Left hindlimb (tissue), 1 donor: Measurements from ENCODE around the gene NCKAP5.

ENCODE experiments used
- DNase-seq: peaks from one replicate; pipeline ENCODE4 v3.0.0-alpha.2; 2018

The NCKAP5 gene

GRCh38 chr2:132780651-132781050, 787.6 kb downstream of the NCKAP5 start:
- no peak for DNase-seq

- no peak for DNase-seq
Observed at GRCh38 chr2:132779206-132779721, 789.0 kb downstream of the NCKAP5 start.

GRCh38 chr2:132776287-132776686, 792.0 kb downstream of the NCKAP5 start:
- no peak for DNase-seq

- no peak for DNase-seq
Observed at GRCh38 chr2:132774189-132774588, 794.1 kb downstream of the NCKAP5 start.

GRCh38 chr2:132773331-132773730, 794.9 kb downstream of the NCKAP5 start:
- no peak for DNase-seq

GRCh38 chr2:132772340-132772739, 795.9 kb downstream of the NCKAP5 start:
- DNase-seq: no peak

- DNase-seq: no peak
Observed at GRCh38 chr2:132766573-132766972, 801.7 kb downstream of the NCKAP5 start.

GRCh38 chr2:132761437-132761836, 806.8 kb downstream of the NCKAP5 start:
- no peak for DNase-seq

GRCh38 chr2:132760971-132761370, 807.3 kb downstream of the NCKAP5 start:
- DNase-seq: no peak

GRCh38 chr2:132760405-132760804, 807.9 kb downstream of the NCKAP5 start:
- no peak for DNase-seq

GRCh38 chr2:132758995-132759394, 809.3 kb downstream of the NCKAP5 start:
- DNase-seq: no peak

GRCh38 chr2:132757676-132758075, 810.6 kb downstream of the NCKAP5 start:
- no peak for DNase-seq

GRCh38 chr2:132757002-132757589, 811.2 kb downstream of the NCKAP5 start:
- no peak for DNase-seq

- no peak for DNase-seq
Observed at GRCh38 chr2:132754867-132755472, 813.3 kb downstream of the NCKAP5 start.

GRCh38 chr2:132754392-132754791, 813.9 kb downstream of the NCKAP5 start:
- no peak for DNase-seq

- no peak for DNase-seq
Observed at GRCh38 chr2:132752421-132753206, 815.6 kb downstream of the NCKAP5 start.

- no peak for DNase-seq
Observed at GRCh38 chr2:132751836-132752235, 816.4 kb downstream of the NCKAP5 start.

GRCh38 chr2:132750606-132751005, 817.7 kb downstream of the NCKAP5 start:
- no peak for DNase-seq

GRCh38 chr2:132747046-132747445, 821.2 kb downstream of the NCKAP5 start:
- no peak for DNase-seq

GRCh38 chr2:132741754-132742153, 826.5 kb downstream of the NCKAP5 start:
- no peak for DNase-seq

- DNase-seq: no peak
Observed at GRCh38 chr2:132740081-132740720, 828.1 kb downstream of the NCKAP5 start.

GRCh38 chr2:132738223-132738622, 830.0 kb downstream of the NCKAP5 start:
- no peak for DNase-seq

- DNase-seq: no peak
Observed at GRCh38 chr2:132736059-132736458, 832.2 kb downstream of the NCKAP5 start.
